ENCODE results near the gene ZFPL1. TPM values are rescaled to one million over a fixed set of nuclear protein-coding genes. Genes with fewer than 3 reads are reported as not detected.

The ZFPL1 gene
- total RNA-seq, 4 donors from 2014 or later = 24.1 to 50.7 (median 43.7) TPM

DNA sequence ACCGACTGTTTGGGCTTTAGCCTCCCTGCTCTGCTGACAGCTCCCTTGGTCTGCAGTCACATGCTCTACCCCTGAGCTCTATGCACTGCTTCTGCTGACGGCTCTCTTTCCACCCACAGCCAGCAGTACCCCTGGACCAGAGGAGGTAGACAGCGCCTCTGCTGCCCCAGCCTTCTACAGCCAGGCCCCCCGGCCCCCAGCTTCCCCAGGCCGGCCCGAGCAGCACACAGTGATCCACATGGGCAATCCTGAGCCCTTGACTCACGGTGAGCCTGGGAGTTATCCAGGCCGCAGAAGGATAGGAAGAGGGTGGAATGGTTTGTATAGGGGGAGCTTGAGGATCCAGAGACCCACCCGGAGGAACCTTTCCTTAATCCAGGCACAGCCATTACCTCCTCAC, 2.8 kb downstream of the ZFPL1 start:
- TF ChIP-seq POLR2A (IDR thresholded peaks at IDR 0.05; ENCODE audit: low read depth) = no peak
- TF ChIP-seq, protein P1, sequence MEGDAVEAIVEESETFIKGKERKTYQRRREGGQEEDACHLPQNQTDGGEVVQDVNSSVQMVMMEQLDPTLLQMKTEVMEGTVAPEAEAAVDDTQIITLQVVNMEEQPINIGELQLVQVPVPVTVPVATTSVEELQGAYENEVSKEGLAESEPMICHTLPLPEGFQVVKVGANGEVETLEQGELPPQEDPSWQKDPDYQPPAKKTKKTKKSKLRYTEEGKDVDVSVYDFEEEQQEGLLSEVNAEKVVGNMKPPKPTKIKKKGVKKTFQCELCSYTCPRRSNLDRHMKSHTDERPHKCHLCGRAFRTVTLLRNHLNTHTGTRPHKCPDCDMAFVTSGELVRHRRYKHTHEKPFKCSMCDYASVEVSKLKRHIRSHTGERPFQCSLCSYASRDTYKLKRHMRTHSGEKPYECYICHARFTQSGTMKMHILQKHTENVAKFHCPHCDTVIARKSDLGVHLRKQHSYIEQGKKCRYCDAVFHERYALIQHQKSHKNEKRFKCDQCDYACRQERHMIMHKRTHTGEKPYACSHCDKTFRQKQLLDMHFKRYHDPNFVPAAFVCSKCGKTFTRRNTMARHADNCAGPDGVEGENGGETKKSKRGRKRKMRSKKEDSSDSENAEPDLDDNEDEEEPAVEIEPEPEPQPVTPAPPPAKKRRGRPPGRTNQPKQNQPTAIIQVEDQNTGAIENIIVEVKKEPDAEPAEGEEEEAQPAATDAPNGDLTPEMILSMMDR (IDR thresholded peaks at IDR 0.05) = no peak
- no peak for TF ChIP-seq POLR2AphosphoS5 (IDR thresholded peaks at IDR 0.05)
- TF ChIP-seq EP300 (IDR thresholded peaks at IDR 0.05) = no peak
- H3K4me1 ChIP-seq = peaks cover 17 to 24% (median 21%) of the 10 kb centered on the region in 4 donors
- 92% methylated on average over 8 of the region's 9 CpGs for WGBS
- no peaks in the 10 kb centered on the region for H3K9me3 ChIP-seq
- no peaks in the 10 kb centered on the region for H3K27me3 ChIP-seq
- H3K36me3 ChIP-seq = peaks cover 22 to 51% (median 50%) of the 10 kb centered on the region in 4 donors
- intact Hi-C loops (cut with DNase I) = no loop called here
- H3K27ac ChIP-seq (replicated peaks in 1 of 4) = no peak overlapping the region
- no peak overlapping the region for H3K4me3 ChIP-seq
- no peak for DNase-seq (ENCODE audit: extremely low spot score)

DNA sequence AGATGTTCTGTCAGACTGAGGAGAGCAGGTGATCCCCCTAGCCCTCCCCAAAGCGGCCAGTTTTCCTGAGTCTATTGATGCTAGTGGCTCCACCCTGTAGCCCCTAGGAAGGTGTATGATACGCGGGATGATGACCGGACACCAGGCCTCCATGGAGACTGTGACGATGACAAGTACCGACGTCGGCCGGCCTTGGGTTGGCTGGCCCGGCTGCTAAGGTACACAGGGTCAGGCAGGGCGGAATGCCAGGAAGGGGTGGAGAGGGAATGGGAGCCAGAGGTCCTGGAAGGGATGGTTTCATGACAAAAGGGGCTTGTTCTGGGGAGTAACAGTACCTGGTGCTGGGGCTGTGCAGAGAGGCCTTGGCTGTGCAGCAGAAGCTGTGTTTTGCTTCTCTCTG, 3.2 kb downstream of the ZFPL1 start:
- WGBS = 86% methylated on average over 11 of the region's 11 CpGs
- H3K27ac ChIP-seq (replicated peaks in 1 of 4) = no peak overlapping the region
- no peak for TF ChIP-seq POLR2A (IDR thresholded peaks at IDR 0.05; ENCODE audit: low read depth)
- TF ChIP-seq EP300 (IDR thresholded peaks at IDR 0.05) = no peak
- TF ChIP-seq POLR2AphosphoS5 (IDR thresholded peaks at IDR 0.05) = no peak
- TF ChIP-seq, protein P1 (IDR thresholded peaks at IDR 0.05) = no peak
- no peaks in the 10 kb centered on the region for H3K9me3 ChIP-seq
- no peak for DNase-seq (ENCODE audit: extremely low spot score)
- H3K27me3 ChIP-seq = no peaks in the 10 kb centered on the region
- H3K4me3 ChIP-seq = no peak overlapping the region
- H3K4me1 ChIP-seq = peaks cover 17 to 24% (median 21%) of the 10 kb centered on the region in 4 donors
- H3K36me3 ChIP-seq = peaks cover 22 to 51% (median 50%) of the 10 kb centered on the region in 4 donors
- intact Hi-C loops (cut with DNase I) = no loop called here

DNA sequence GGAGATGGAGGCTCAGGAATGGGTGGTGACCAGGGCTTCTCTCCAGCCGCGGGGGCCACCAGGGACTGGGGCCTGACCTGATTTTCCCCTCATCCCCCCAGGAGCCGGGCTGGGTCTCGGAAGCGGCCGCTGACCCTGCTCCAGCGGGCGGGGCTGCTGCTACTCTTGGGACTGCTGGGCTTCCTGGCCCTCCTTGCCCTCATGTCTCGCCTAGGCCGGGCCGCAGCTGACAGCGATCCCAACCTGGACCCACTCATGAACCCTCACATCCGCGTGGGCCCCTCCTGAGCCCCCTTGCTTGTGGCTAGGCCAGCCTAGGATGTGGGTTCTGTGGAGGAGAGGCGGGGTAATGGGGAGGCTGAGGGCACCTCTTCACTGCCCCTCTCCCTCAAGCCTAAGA, 3.8 kb downstream of the ZFPL1 start:
- no peak for DNase-seq (ENCODE audit: extremely low spot score)
- Histone ChIP-seq H3K36me3 (peaks cover 22 to 51% (median 50%) of the 10 kb centered on the region in 4 donors), H3K27ac (replicated peaks in 1 of 4) (no peak overlapping the region), H3K4me3 (no peak overlapping the region), H3K4me1 (peaks cover 17 to 24% (median 21%) of the 10 kb centered on the region in 4 donors), H3K9me3 (no peaks in the 10 kb centered on the region), H3K27me3 (no peaks in the 10 kb centered on the region)
- WGBS = 94% methylated on average over 13 of the region's 15 CpGs
- intact Hi-C loops (cut with DNase I) = no loop called here
- TF ChIP-seq POLR2AphosphoS5 (IDR thresholded peaks at IDR 0.05) = no peak
- TF ChIP-seq POLR2A (IDR thresholded peaks at IDR 0.05; ENCODE audit: low read depth) = no peak
- TF ChIP-seq, protein P1 (IDR thresholded peaks at IDR 0.05) = no peak
- TF ChIP-seq EP300 (IDR thresholded peaks at IDR 0.05) = no peak

DNA sequence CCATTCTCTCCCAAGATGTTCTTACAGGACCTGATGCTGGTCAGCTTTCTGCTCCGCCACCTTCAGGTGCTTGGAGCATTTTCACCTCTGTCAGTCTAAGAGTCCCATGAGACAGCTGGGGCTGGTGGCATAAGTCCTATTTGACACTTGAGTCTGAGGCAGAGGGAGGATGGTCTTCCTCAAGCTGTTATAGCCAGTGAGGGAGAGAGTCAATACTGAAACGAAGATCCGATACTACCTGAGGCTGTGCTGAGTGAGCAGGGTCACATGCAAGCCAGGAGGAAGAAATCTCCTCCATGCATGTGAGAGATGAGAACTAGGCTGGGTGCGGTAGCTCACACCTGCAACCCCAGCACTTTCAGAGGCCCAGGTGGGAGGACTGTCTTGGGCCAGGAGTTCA, 5.6 kb downstream of the ZFPL1 start:
- Histone ChIP-seq H3K27me3 (no peaks in the 10 kb centered on the region), H3K4me1 (peaks cover 8 to 13% (median 10%) of the 10 kb centered on the region in 4 donors), H3K36me3 (peaks cover 22 to 51% (median 50%) of the 10 kb centered on the region in 4 donors), H3K27ac (replicated peaks in 1 of 4) (no peak overlapping the region), H3K4me3 (no peak overlapping the region), H3K9me3 (no peaks in the 10 kb centered on the region)
- TF ChIP-seq POLR2AphosphoS5 (IDR thresholded peaks at IDR 0.05) (no peak), EP300 (IDR thresholded peaks at IDR 0.05) (no peak), POLR2A (IDR thresholded peaks at IDR 0.05; ENCODE audit: low read depth) (no peak)
- TF ChIP-seq, protein P1 (IDR thresholded peaks at IDR 0.05) = no peak
- no peak for DNase-seq (ENCODE audit: extremely low spot score)
- WGBS = 100% methylated on average over 3 of the region's 4 CpGs
- intact Hi-C loops (cut with DNase I) = no loop called here

DNA sequence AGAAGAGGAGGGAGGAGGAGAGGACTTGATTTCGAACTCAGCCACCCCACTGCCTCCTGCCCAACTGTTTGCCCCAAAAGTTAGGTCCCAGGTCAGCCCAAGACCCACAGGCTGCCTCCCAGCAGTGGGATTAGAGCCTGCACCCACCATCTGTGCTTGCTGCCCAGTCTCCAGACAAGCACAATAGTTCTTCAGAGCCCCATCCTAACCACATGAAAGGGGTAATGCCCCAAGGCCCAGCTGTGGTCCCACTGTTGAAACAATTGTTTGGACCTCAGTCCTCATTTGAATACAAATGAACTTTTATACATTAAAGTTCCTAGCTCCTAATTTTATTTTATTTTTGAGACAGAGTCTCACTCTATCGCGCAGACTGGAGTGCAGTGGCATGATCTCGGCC, 6.6 kb downstream of the ZFPL1 start:
- peaks cover under 1 to 6% (median 3%) of the 10 kb centered on the region in 4 donors for H3K4me1 ChIP-seq
- TF ChIP-seq, protein P1 (IDR thresholded peaks at IDR 0.05) = no peak
- TF ChIP-seq POLR2AphosphoS5 (IDR thresholded peaks at IDR 0.05) (no peak), POLR2A (IDR thresholded peaks at IDR 0.05; ENCODE audit: low read depth) (no peak), EP300 (IDR thresholded peaks at IDR 0.05) (no peak)
- intact Hi-C loops (cut with DNase I) = no loop called here
- no peaks in the 10 kb centered on the region for H3K9me3 ChIP-seq
- WGBS = 97% methylated on average over 4 of the region's 4 CpGs
- no peak overlapping the region for H3K27ac ChIP-seq (replicated peaks in 1 of 4)
- H3K4me3 ChIP-seq = no peak overlapping the region
- no peaks in the 10 kb centered on the region for H3K27me3 ChIP-seq
- H3K36me3 ChIP-seq = peaks cover 22 to 44% (median 43%) of the 10 kb centered on the region in 4 donors
- no peak for DNase-seq (ENCODE audit: extremely low spot score)

Measured in esophagus muscularis mucosa (tissue), 4 donors.